Activated CD4-positive, alpha-beta T cell treated with anti-CD3 and anti-CD28 coated beads, Interleukin-2, amount 50 U/mL, for 1 hour (primary cell): ENCODE results near the gene RFX2.
"Not testable (repeated sequence)": the region's sequence is repeated elsewhere in the genome, so short reads cannot be mapped to it uniquely, and the experiment has no call there.

Source experiments
- DNase-seq: peaks from one replicate; pipeline ENCODE4 v3.0.0-alpha.2; 2020

RFX2 gene

GRCh38 chr19:5987077-5987818, 123.1 kb downstream of the RFX2 start:
- peak; percentile 74 for DNase-seq

- DNase-seq: not testable (repeated sequence)
Measured at GRCh38 chr19:5985837-5986236, 124.5 kb downstream of the RFX2 start.

GRCh38 chr19:5985098-5985783, 125.1 kb downstream of the RFX2 start:
- DNase-seq: no peak

GRCh38 chr19:5984600-5984999, 125.7 kb downstream of the RFX2 start:
- no peak for DNase-seq

DNA sequence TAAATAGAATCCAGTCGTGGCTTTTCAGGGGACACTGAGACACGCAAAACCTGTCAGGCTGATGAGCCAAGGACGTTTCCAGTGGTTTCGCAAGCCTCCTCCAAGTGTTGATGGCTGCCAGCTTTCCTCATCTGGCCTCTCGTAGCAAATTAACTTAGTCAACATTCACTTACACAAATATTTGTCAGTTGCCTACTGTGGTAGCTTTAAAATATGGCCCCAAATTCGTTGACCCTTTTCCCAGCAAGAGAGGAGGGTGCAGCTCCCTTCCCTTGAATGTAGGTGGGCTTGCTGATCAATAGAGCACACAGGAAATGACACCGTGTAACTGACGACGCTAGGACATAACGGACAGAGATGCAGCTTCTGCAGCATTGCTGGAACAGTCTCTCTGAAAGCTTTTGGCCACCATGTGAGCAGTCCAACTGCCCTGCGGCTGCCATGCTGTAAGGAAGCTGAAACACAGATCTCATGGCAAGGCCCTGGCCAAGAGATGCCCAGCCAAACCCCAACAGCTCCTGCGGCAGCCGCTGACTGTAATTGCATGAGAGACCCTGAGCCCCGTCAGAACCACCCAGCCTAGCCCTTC, 126.8 kb downstream of the RFX2 start:
- no peak for DNase-seq

DNA sequence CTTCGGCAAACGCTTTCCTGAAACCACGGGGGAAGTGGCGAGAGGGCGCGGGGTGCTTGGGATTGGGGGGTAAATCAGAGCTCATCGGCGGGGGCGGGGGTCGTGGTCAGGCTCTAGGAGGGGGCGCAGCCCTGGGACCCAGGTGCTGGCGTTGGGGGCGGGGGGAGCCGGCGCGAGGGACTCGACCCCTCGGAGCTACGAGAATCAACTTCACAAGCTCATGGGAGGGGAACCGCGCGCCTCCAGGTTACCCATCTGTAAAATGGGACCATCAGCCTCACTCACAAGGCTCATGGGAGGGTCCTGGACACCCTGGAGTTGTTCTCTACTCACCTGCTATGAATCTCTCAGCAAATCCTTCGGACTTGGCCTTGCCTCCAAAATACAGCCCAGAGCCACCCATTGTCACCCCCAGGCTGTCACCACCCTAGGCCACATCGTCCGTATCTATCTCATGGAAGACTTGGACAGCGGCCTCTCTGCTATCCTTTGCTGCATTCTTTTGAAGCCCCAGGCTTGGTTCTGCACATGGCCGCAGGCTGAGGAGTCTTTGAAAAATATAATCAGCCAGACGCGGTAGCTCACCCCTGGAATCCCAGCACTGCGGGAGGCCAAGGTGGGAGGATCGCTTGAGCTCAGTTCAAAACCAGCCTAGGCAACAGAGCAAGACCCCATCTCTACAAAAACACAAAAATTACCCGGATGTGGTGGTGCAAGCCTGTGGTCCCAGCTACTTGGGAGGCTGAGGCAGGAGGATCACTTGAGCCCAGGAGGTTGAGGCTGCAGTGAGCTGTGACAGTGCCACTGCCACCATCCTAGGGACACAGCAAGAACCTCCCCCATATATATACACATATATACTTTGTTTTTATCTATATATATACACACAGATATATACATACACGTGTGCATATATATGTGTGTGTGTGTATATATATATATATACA, 131.4 kb downstream of the RFX2 start:
- DNase-seq: no peak

DNA sequence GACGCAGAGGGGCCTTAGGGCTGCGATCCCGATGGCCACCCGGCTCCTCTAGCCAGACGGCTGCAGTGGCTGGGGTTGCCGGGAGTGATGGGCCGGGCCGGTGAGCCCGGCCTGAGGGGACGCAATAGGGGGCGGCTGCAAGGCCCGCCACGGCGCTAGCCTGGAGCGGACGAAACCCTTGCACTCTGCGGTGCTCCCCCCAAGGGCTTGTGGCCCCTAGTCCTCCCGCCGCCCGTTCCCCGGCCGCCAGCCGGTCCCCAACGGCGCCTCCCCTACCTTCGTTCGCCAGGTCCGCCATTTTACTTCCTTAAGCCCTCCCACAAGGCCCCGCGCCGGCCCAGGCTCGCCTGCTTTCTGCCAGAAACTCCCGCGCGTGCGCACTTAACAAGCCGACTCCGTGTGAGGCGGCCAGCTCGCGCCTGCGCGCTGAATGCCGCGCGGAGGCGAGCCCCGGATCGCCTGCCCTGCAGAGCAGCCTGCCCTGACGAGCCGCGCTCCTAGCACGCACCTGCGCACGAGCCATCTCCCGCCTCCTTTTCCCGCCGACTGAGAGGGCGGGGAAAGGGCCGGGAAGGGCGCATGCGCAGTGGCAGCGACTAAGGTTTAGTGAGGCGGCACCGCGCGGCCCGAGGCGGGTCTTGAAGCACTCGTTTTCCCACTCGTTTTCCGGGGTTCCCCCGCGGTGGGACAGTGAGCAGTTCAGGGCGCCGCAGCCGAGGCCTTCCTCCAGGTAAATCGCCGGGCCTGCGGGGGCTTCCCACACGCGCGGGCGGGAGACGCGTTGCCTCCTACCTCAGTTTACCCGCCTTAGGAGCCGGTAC, 132.3 kb downstream of the RFX2 start, which contains the start of gene RANBP3:
TSS of gene RANBP3 (minus strand) at position 356 of the 821 bp plus-strand sequence. CDS start at position 298, 58 bp downstream.
- peak; percentile 98 for DNase-seq

DNA sequence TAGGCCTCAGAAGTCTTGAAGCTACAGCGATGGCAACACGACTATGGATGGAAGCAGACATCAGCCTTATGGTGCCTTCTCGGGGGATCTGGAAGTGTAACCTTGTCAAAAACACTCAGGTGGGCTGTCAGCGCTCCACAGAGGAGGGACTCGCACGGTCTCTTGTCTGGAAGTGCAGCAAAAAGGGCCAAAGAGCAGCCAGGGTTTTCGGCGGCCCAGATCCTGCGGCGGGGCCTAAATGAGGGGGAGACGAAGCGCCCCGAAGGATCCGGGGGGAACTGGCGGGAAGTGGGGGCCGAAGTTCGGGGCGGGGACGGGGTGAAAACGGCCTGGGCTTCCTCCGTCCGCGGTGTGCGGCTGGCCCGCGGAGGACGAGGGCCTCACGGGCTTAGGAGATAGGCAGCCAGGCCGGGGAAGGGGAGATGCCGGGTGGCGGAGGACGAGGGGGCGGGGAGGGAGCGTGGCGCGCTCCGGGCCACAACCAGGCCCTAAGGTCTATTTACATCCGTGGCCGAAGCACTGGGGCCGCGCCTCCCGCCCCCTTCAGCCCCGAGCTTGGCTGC, 133.0 kb downstream of the RFX2 start:
- DNase-seq: no peak

GRCh38 chr19:5976768-5977167, 133.5 kb downstream of the RFX2 start:
- DNase-seq: no peak

- no peak for DNase-seq
Measured at GRCh38 chr19:5975388-5975728, 134.9 kb downstream of the RFX2 start.

DNA sequence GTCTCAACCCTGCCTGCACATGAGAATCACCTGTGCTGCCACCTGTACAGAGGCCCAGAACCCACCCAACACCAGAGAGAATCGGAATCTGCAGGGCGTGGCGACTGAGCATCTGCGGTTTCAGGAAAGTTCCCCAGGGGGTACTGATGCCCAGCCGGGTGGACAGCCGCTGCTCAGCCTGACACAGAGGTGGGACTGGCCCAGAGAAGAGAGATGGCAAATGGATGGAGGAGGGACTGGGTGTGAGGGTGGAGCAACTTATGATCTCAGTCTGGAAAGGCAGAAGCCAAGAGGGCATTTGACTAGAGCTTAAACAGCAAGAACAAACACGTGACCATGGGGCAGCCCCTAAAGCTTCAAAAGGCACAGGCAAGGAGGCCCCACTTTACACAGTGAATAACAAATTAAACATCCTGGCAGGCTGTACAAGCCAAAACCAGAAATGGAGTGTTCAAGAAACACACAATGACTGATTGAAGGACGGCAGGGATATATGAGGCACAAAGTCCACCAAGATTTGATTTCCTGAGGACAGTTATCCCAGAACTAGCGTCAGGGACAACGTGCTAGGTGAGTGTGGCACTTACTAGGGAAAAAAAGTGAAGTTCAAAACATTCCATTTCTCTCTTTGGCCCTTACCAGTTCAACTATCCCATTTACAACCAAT, 135.4 kb downstream of the RFX2 start:
- DNase-seq: no peak

GRCh38 chr19:5973867-5974635, 136.2 kb downstream of the RFX2 start:
- no peak for DNase-seq

DNA sequence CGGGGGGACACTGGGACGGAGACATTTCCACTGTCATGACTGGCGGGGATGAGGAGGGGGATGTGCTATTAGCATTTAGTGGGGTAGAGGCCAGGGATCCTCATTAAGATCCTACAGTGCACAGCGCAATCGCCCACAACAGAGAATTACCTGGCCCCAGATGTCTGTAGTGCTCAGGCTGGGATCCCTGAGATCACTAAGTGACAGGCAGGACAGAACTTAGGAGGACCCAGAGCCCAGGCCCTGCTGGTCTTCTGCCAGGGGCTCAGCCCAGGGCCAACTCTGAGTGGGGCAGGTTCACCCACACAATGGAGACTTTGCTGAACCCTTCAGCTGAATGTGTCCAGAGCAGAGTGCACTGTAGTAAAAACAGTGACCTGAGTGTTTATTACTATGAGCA, 136.9 kb downstream of the RFX2 start:
- DNase-seq: no peak

- no peak for DNase-seq
Measured at GRCh38 chr19:5972355-5972731, 138.0 kb downstream of the RFX2 start.

DNA sequence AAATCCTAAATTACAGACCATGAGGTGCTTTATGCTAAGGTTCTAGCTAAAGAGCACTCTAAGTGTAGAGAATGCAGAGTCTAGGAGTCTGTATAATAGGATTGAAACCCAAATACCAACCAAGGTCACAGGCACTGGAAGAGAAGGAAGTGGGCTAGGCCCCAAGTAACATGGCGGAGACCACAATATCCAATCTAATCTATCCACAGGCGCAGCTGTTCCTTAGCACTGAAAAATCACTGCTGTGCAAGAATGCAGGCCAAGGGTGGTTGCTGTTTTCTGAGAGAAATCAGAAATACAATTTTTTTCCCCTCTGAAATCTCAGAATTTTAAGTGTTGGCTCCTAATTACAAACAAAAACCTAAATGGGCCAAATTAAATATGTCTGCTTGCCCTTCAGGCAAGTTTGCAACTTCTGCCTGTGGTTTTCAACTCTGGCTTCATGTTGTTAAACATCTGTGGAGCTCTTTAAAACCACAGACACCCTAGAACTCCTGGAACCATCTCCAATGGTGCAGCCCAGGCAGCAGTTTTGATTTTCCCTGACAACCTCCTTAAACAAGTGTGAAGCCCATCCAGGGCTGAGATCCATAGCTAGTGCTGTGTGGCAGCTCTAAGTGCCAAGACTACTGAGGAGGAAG, 138.5 kb downstream of the RFX2 start:
- no peak for DNase-seq

DNA sequence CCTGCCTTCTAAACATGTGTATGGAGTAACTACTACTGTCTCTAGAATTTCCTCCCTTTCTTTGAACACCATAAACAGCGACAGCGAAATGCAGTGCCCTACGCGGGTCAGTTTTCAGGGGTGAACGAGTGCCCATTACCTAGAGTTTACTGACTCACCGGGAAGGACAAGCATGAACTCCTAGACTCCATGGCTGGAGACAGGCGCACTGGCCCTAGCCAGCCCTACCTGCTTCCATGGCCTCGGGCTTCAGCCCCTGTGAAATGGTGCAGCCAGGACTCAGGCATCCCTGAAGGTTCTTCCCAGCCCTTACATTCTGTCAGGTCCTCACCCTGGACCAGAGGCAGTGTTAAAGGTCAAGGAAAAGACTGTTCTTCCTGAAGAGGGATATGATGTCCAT, 140.8 kb downstream of the RFX2 start:
- DNase-seq: no peak

DNA sequence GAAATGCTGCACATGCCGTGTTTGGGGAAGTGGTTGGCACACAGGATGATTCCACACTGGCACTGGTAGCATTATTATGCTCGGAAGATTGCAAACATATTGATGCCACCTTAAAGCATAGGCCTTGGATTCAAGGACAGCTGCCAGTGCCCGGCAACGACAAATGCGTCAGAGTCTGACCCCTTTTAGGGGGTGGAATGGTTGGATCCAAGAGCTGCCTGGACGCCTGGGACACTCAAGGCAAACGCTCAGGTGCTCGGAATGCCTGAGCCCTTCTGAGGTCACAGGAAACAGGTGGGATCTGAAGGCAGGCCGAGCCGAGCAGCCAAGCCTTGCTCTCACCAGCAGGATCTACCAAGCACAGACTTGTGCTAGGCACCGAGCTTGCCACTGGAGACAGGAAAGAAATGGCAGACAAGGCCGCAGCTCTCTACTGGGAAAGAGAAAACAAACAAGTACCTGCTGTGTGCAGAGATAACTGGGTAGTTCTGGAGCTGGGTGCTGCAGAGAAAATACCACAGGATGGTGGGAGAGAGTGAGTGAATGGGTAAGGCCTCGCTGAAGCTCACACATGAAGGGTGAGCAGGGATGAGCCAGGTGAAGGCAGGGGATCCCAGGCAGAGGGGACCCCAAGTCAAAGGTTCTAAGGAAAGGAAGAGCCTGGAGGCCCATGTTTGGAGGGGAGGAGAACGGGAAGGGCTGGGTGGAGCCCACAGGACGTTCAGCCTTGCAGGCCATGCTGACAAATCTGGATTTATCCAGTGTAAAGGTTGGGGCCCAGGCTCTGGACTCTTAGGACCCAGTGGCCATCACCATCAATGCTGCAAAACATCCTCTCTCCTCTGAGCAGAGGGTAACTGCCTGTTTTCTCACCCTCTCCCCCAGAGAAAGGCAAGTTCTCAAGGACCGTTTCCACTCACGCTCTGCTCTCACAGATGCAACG, 141.6 kb downstream of the RFX2 start:
- DNase-seq: no peak

GRCh38 chr19:5967994-5968430, 142.3 kb downstream of the RFX2 start:
- peak; percentile 63 for DNase-seq

- DNase-seq: no peak
Measured at GRCh38 chr19:5967571-5967970, 142.7 kb downstream of the RFX2 start.
